ENCODE results near the gene TFIP11.

GRCh38 chr22:26514419-26515161 lies 2.3 kb upstream of the TFIP11 start:
- TF ChIP-seq CTCF (IDR thresholded peaks at IDR 0.05) (no peak), POLR2A (IDR thresholded peaks at IDR 0.05) (no peak)
